GM19099 (cell line): ENCODE measurements around the gene HSPA12A.

Experiments
- POLR2A ChIP-seq: IDR thresholded peaks from 3 replicates; pipeline ENCODE4 v1.6.1; 2011; ENCODE audit warnings: low read depth; ENCODE audit not compliant: insufficient read length; ENCODE audit errors: extremely low read depth

HSPA12A gene

DNA sequence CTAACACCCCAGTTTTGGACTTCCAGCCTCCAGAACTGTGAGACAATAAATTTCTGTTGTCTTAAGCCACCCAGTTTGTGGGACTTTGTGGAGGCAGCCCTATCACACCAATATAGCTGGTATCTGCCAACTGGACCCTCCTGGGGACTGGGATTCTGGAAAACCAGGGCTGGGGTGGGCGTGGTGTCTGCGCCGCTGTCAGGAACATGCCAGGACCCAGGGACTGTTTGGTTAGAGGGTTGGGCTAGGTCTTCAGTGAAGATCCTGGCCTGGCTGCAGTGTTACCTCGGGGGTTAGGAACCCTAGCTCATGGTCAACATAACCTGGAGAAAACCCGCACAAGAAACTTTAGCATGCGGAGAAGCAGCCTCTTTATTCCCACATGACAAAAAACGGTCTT lies 79.0 kb downstream of the HSPA12A start:
- no peak for TF ChIP-seq POLR2A

DNA sequence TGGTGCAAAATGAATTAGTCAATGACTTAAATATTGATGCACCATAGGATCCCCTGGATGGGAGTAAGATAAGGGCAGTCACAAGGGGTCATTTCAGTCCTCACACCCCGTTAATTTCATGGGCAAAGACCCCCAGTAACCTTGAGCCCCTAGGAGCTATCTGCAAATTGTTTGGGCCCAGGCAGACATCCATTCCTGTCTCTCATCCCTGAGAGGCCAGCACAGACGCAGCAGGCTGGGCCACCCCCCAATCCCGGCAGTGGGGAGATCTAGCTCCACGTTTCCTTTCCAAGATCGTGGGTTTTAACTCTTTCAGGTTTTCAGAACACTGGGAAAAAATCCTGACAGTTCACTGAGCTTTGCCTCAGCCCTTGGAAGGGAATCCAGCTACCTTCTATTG lies 81.5 kb downstream of the HSPA12A start:
- TF ChIP-seq POLR2A: no peak

DNA sequence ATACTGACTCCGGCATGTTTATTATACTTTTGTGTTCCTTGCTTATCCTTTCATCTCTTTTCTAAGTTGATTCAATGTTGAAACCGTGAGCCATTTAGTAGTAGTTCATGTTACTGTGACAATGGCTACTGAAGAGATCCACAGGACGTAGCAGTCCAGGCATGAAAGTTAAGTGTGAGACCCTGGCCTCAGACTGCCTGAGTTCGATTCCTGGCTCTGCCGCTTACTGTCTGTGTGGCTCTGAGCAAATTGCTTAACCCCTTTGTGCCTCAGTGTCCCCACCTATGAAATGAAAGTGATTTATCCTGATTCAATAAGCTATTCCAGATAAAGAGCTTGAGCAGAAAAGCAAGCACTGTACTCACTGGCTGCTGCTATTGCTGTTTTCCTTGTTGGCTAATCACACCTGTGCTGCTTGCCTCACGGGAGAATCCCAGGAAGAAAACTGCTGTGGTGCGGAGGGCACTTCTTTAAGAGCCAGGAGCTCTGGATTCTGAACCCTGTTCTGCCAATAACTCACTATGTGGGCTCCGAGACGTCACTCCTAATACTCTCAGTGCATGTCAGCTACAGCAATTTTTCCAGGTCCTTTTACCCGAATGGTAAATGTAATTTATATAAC lies 83.2 kb downstream of the HSPA12A start:
- TF ChIP-seq POLR2A: no peak

DNA sequence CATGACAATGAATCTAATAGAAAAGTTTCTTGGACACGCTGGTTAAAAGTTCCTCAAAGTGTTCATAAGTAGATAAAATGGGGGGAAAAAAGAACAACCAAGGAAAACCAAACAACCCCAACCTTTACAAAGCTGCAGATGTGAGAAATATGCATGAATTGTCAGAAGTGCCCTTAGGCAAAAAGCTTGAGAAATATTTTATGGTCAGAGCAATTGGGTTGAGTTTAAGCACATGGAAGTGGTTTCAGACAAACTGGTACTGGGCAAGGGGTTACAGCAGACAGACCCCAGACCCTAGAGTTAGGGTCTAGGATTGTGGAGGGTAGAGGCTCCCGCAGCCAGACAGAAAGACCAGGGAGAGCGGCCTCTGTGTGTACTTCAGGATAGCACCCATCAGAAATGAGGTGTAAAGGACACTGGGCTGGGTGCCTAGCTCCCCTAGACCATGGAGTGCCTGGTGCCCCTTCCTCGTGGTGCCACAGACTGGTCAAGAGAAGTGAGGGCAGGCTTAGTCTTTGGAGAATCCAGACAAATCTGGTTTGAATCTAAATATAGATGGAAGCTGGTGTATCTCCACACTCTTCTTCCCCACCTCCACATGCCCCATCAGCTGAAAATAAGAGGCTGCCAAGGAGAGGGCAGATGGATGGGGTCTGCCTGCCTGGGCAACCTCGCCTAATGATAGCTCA lies 84.4 kb downstream of the HSPA12A start:
- TF ChIP-seq POLR2A: no peak

DNA sequence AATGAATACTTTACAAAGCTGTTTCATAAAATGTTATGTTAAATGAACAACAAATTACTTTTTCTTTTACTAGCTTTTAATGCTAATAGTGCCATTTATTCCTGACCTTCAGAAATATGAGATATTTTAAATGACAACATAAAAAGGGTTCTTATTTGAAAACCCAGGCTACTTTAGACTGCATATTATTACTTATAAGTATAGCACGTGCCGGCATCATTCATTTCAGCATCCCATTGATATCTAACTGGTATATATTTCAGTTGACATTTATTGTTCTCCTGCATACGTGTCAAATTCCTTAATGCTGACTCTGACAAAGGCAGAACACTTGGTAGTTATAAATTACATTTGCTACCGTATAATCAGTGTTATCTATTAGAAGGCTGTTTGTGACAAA lies 86.3 kb downstream of the HSPA12A start:
- no peak for TF ChIP-seq POLR2A

DNA sequence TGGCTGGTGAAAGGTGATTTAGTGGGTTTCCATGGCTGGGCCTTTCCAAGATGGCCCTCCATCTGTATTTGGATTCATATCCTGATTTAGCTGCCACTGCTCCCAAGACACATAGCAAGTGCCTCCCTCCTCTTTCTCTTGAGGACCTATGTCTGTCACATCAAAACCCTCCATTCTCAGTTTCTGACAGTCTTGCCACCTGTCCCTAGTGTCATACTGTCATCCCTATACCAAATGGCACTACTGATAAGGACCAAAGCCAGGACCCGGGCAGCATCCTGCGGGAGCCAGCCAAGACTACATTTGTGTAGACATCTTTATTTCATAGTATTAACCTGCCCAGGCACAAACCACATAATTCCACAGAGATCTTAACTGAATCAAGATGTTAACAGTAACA lies 86.8 kb downstream of the HSPA12A start:
- no peak for TF ChIP-seq POLR2A

DNA sequence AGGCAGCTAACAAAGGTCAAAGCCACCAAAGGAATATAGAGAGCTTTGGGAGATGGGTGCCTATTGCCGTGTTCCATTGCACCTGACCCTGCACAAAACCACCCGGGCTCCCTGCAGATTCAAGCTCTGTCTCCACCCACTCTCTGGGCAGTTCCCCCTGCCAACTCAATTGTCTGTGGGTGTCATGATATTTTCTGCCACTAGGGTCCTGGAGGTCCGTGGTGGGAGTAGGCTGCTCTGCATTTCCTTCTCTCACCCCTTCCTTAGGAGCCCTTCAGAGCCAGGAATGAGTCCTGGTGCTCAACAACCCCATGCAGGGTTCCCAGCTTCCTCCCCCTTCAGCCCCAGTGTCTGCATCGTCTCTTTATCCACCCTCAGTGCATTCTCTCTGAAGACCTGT lies 87.5 kb downstream of the HSPA12A start:
- no peak for TF ChIP-seq POLR2A

DNA sequence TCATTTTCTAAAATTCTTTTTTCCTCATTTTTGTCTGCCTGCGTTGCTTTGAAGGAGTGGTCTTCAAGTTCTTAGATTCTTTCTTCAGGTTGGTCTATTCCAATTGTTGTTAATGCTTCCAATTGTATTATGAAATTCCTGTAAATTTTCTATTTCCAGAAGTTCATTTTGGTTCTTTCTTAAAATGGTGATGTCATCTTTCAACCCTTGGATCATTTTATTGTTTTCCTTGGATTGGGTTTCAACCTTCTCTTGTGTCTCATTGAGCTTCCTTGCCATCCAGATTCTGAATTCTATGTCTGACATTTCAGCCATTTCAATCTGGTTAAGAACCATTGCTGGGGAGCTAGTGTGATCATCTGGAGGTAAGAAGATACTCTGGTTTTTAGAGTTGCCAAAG lies 88.5 kb downstream of the HSPA12A start:
- no peak for TF ChIP-seq POLR2A

DNA sequence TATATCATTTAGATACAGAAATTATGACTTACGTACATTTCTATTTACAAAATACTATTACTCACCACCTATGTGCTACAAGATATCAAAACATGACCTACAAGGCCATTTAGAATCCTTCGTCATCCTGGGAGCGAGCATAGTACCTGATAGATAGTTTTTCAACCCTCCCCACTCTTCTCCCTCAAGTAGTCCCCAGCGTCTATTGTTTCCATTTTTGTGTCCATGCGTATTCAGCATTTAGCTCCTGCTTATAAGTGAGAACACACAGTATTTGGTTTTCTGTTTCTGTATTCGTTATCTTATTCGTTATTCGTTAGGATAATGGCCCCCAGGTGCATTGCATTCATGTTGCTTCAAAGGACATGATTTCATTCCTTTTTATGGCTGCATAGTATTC lies 93.5 kb downstream of the HSPA12A start:
- TF ChIP-seq POLR2A: no peak

DNA sequence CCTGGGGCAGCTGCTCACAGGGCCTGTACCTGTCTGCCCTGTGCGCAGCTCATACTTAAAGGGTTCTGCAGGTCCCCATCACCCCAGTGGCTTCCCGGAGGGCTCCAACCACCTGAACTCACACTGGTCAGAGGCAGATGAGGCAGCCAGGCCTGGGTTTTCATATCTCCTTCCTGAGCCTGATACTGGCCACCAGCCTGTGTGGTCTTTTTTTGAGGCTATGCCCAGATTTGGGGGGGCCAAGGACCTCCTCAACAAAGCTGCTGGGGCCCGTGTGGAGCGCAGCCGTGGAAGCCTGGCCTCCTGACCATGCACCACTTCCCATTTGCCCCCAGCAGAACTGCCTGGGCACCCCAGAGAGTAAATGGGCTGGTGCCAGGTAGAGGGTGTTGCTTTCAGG lies 95.9 kb downstream of the HSPA12A start:
- no peak for TF ChIP-seq POLR2A

DNA sequence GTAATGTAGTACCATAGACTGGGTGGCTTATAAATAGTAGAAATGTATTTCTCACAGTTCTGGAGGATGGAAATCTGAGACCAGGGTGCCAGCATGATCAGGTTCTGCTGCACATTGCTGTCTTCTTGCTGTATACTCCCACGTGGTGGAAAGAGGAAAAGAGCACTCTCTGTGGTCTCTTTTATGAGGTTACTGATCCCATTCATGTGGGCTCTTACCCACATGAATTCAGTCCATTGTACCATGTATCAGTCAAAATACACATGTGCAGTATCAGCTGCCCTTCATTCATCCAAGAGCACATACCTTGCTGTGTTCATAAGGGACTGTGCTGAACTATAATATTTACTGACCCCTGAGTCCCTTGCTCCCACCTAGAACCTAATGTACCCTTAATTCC lies 104.5 kb downstream of the HSPA12A start:
- no peak for TF ChIP-seq POLR2A

DNA sequence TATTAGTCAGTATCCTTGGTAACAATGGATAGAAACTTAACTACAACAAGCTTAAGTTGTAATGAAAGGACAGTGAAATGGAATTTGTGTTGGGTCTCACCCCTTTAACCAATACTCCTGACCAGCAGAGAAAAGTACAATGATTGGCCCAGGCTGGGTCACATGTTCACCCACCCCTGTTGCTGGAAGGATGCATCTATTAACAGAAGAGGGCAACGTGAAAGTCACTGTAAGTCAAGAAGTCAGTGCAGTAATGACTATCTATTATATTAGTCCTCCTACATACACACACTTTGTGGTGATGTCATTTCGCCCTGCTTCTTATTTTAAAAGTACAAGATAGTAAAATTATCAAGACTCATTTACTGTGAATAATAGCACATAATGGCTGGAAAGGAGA lies 105.4 kb downstream of the HSPA12A start:
- no peak for TF ChIP-seq POLR2A

DNA sequence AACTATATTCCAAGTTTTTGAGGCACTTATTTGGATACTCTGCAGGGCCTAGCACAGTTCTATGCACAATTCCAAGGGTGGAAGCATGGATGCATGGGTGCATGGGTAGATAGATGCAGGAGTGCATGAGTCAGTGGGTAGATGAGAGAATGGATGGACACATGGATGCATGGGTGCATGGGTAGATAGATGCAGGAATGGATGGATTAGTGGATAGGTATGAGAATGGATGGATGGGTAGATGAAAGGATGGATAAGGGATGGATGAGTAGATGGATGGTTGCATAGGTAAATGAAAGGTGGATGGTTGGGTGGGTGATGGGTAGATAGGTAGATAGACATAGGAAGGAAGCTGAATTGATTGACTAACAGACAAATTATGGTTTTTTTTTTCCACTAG lies 106.0 kb downstream of the HSPA12A start:
- TF ChIP-seq POLR2A: no peak

DNA sequence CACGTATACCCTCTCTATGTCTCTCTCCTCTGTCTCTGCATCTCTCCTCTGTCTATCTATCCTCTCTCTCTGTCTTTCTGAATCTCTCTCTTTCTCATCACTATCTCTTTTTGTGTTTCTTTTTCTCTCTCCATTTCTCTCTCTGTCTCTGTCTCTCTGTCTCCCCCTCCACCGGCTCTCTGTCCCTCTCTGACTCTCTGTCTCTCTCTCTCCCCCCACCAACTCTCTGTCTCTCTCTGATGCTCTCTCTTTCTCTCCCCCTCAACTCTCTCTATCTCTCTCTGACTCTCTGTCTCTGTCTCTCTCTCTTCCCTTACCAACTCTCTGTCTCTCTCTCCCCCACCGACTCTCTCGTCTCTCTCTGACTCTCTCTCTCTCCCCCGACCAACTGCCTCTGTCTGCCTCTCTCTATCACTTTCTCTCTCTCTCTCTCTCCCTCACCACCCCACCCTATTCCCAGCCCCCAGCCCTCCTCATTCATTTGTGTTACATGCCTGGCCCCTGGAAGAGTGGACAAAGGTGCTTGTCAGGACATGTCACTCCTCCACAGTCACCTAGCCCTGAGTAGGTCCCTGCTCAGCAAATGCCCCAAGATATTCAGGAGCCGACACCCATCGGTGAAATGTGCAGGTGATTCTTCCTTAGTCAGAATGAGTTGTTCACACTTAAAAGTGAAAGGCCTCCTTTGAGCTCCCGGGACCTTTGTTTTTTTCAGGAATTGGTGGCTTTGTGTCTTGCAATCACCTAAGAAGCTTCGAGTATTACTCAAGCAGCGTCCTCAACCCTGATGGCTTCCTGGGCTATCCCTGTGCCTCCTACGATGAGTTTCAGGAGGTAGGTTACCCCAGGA lies 108.0 kb downstream of the HSPA12A start:
- TF ChIP-seq POLR2A: no peak

DNA sequence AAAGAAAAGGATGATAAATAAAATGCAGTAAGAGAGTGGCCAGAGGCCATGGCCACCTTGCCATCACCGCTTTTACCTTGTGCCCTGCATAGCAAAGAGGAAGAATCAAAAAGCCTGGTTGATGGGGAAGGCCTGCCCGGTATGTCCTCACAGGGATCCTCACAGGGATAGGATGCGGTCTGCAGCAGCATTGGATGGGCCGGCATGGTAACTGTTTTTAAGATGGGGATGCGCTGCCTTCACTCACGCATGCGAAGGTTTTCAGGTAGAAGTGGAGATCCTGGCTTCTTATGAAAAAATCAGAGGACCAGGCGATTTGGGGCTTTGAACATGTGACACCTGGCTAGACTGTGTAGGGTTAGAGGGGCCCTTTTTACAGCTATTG lies 109.2 kb downstream of the HSPA12A start:
- TF ChIP-seq POLR2A: no peak
